ENCODE results near the gene PCAT7.

DNA sequence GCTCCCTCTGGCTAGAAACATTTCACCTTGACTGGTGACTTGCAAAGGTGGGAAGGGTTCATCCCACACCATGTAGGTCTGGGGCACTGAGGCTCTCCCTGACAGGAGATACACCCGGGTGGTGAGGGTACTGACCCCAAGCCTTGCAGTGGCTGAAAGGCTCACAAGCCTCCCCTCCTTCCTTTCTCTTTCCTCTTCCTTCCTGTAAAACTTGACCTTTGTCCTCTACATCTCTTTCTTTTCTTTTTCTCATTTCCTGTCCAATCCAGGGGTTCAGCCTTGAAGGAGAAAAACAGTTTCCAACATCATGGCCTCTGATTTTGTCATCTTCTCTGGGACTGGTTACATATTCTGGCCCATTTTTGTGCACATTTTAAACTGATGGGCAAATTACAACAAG, 22.2 kb downstream of the PCAT7 start:
- TF ChIP-seq, protein P1, sequence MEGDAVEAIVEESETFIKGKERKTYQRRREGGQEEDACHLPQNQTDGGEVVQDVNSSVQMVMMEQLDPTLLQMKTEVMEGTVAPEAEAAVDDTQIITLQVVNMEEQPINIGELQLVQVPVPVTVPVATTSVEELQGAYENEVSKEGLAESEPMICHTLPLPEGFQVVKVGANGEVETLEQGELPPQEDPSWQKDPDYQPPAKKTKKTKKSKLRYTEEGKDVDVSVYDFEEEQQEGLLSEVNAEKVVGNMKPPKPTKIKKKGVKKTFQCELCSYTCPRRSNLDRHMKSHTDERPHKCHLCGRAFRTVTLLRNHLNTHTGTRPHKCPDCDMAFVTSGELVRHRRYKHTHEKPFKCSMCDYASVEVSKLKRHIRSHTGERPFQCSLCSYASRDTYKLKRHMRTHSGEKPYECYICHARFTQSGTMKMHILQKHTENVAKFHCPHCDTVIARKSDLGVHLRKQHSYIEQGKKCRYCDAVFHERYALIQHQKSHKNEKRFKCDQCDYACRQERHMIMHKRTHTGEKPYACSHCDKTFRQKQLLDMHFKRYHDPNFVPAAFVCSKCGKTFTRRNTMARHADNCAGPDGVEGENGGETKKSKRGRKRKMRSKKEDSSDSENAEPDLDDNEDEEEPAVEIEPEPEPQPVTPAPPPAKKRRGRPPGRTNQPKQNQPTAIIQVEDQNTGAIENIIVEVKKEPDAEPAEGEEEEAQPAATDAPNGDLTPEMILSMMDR (conservative IDR thresholded peaks at IDR 0.05; ENCODE audit: low read depth, low read length) = no peak
- TF ChIP-seq EZH2 (IDR thresholded peaks at IDR 0.05; ENCODE audit: borderline replicate concordance, low read depth, low read length, poor library complexity, severe bottlenecking) = no peak

Data from A673 (cell line).